Hepatic stellate cell (primary cell): ENCODE data around the gene GULP1.
"Not testable (repeated sequence)": the region's sequence is repeated elsewhere in the genome, so short reads cannot be mapped to it uniquely, and the experiment has no call there.

Experiments used
- DNase-seq: peaks from one replicate; pipeline ENCODE4 v3.0.0; 2011; ENCODE audit warnings: low spot score

The GULP1 gene

DNA sequence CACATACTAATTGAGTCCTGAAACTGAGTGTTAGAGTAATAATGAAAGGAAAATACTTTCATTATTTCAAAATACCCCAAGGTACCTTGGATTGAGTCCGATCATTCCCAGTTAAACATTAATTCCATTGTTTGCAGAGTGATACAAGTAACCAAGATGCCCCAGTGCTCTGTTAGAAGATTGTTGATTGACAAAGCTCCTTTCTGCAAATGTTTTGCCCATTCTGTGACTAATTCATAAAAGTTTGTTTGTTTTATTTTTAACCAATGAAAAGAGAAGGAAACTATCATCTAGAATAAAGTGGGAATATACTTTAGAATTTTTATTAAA is 124.0 kb downstream of the GULP1 start:
- no peak for DNase-seq

DNA sequence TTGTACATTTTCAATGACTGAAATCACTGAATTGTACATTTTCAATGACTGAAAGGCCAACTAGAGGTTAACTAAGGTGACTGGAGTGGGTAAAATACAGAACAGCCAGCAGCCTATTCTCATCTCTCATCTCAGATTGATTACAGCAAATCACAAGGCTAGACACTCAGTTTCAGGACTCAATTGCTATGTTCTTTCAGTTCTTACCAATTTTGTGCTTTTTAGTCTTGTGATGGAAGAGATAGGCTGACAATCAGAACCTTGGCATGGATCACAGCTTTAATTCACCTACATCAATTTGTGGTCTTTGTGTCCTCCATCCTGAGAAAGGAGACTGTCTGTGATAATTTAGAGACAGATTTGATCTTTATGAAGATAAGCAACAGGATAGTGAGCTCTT is 124.7 kb downstream of the GULP1 start:
- DNase-seq: no peak

DNA sequence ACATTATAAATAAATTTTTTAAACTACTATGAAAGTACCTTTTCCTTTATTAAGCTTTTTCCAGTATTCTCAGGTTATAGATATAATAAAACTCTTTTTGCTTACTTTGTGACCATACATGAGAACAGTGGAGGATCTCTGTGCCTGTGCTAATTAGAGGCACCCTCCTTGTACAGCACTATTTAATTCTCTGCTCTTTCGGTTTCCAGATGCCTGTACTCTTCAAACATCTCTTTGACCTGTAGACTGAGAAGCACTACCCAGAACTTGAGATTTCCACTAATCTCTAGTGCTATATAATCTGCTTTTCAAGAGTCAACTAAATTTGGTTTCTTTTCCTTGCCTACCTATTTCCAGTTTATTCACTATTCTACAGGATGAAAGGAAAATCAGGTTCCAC is 131.1 kb downstream of the GULP1 start:
- DNase-seq: no peak

DNA sequence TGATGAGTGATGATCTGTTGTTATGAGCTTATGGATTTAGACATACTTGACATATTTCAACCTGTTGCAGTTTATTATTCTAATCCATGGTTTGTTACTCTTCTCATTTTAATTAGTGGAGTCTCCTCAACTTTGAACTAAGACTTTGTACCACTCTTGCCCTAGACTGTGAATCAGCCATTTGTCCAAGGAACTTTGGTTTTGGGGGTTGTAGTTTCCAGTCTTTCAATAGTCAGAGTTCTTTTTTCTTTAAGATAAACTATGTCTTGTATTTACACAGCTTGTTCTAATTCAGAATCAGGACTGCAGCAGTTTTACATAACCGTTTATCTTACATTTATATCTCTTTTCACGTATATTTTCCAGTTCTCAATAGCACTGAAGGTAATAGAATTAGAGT is 133.6 kb downstream of the GULP1 start:
- DNase-seq: no peak

DNA sequence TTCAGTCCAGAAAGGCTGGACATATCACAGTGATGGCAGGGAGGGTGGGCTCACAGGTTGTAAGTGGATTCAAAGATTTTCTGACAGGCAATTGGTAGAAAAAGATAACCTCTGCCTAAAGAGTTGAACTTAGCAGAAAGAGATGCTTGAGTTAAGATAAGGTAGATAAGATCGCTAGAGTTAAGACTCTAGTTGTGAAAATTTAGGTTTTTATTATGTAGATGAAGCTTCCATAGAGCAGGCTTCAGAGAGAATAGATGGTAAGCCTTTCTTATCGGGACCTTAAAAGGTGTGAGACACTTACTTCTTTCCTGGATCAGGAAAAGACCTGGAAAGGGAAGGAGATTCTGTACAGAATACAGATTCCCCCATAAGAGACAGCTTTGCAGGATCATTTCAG is 134.4 kb downstream of the GULP1 start:
- DNase-seq: no peak

DNA sequence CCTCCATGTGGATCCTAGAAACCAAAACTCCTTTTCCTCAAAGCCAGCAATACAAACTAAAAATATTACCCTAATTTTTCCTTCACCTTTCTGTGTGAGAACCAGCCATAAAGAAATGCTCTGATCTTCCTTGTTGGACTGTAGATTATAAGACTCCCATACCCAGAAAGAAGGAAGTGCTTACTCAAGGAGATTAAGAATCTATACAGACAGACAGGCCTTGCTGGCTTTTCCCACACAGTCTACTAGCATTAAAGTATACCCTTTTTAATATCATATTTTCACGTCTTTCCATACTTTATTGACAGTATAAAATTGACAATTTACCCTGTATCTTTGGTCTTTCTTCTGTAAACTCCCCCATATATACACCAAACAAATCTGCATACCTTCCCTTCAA is 139.0 kb downstream of the GULP1 start:
- no peak for DNase-seq

DNA sequence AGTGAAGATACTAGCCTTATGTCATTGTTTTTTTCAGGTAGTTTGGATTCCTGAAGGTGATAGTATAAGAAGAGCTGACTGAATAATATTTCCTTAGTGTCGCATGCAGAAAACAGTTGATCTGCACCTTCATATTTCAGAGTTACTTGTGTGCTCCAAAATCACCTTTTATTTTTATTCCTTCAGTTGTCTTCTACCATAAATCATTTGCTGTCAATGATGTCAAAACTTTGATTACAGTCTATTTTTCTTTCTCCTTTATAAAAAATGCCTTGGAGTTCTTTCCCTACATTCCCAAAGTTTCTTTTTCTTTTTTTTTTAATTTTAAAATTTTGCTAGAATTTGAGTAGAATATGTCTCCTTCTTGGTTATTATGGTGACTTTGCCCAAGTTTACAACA is 142.3 kb downstream of the GULP1 start:
- no peak for DNase-seq

DNA sequence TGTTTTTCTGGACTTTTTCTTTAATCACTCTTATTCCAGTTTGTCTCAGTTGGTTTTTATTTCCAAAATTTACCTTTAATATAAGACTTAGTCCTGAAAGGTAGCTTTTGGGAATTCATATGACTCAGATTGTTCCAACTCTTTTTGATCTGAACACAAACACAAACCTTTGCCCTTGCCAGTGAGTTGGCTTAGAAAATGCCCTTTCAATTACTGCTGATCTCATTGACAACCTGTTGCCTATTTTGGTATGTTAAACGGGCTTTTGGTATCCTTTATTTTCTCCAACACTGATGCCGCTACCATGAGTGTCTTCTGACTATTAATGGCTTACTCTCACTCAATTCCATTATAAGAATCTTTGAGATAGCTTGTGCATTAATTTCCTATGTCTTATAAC is 143.4 kb downstream of the GULP1 start:
- no peak for DNase-seq

DNA sequence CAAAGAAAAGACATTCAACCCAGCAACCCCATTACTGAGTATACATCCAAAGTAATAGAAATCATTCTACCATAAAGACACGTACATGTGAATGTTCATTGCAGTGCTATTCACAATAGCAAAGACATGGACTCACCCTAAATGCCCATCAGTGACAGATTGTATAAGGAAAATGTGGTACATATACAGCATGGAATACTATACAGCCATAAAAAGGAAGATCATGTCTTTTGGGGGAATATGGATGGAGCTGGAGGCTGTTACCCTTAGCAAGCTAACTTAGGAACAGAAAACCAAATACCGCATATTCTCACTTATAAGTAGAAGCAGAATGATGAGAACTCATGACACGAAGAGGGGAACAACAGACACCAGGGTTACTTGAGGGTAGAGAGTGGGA is 145.9 kb downstream of the GULP1 start:
- no peak for DNase-seq

DNA sequence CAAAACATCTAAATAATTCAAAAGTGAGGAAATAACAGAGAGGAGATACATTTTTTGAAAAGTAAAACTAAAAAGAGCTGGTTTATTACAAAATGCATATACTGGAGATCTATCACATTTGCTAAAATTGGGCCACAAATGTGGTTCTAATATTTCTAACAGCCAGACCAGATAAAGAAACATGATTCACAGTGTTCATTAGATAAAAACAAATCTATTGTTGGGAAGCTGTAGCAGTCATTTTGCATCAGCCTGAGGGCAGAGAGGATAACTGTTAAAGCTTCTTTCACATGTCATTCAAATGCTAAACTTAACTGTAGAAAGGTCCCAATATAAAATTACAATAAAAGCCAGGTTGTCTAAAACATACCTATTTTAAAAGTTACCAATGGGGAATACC is 148.3 kb downstream of the GULP1 start:
- DNase-seq: no peak

DNA sequence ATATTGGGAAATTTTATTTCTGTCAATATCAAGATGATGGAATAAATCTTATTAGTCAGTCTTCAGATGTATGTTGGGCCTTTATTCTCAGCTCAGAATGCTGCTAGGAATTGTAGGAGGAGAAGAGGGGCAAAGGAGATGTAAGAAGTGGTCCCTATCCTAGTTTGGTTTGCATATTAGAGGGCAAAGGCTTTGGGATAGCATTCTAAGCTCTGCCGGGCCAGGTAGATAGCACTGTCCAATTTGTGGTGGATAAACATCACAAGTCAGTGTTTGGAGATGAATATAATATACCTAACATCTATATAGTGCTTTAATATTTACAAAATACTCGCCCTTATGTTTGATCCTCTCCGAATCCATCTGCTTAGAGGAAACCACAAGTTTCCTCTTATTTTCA is 149.2 kb downstream of the GULP1 start:
- DNase-seq: no peak

DNA sequence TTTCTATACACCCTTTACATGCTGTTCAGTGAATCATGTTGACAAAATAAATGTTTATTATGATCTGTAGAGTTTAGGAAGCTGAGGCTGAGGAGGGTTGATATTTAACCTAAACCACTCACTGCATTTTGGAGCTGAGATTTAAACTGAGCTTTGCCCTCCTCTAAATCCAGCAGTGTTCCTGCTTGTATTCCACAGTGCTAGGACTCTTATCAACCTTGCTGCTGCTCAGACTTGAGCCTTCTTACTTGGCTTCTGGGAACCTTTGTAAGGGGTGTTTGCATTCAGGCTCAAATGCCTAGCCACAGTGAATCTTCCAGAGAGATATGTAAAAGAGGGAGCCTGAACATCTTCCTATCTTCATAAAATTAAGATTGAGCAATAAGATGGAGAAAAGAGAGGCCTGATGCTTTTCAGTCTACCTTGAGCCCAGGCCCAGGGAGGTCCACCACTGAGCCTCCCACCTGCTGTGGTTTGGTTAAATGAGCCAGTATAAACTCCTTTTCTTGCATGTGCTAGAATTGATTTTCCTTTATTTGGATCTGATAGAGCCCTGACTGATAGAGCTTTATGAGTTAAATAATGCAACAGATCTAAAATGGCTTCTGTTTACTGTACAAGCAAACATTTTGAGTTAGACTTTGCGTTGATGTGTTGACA is 149.7 kb downstream of the GULP1 start:
- no peak for DNase-seq

DNA sequence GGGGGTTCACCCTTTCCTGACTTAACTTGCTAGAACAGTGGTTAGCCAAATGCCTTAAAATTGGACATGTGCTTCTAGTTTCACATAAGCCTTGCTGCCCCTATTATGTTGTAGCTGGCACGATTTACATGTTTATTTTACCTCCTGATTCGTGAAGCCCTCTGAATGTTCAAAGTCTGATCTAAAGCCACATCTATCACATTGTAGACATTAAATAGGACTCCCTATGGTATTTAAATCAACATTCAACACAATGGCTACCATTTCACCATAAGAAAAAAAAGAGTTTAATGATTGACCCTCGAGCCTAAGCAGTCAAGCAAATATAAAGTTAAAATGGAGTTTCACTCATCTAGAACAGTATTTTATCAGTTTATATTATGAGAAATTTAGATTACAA is 151.5 kb downstream of the GULP1 start:
- no peak for DNase-seq

DNA sequence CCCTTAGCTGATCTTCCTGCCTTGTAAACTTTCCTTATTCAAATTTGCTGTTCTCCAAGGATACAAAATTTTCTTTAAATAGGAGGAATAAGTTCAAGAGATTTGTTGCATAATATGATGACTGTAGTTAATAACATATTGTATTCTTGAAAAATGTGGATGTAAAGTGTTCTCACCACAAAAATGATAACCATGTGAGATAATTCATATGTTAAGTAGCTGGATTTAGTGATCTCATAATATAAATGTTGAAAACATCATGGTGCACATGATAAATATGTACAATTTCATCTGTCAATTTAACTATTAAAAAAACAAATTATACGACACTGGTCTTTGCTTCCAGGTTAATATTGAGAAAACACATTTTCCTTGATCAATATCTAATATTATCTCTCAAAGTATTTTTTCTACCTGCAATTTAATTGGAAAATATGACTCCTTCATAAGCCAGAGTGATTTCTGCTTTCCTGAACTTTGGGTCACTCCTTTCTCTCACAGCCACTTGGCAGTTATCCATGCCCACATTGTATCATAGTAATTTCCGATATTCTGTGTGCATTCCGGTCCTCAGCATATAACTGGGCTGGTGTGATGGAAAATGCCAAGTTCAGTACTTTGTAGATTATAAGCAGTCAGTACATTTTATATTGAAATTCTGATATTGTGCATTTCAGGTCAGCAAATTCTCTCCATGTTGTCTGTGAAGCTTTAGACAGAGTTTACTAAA is 152.6 kb downstream of the GULP1 start:
- no peak for DNase-seq

DNA sequence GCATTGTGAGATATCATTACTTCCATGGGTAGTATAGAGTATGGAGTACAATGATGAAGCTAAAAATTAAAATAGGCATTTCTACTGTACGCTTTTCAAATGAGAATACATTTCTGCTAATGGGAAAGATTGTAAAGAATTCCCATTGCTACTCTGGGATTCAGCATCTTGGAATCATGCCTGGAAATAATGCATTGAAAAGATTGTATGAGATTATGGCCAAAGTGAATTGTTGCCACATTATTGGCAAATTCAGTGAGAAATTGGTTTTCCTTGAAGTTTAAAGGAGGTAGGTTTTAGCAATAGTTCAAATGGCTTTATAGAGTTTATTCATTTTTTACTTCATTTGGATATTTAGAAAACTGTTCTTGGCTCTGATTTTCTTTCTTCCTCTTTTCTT is 157.9 kb downstream of the GULP1 start:
- no peak for DNase-seq

DNA sequence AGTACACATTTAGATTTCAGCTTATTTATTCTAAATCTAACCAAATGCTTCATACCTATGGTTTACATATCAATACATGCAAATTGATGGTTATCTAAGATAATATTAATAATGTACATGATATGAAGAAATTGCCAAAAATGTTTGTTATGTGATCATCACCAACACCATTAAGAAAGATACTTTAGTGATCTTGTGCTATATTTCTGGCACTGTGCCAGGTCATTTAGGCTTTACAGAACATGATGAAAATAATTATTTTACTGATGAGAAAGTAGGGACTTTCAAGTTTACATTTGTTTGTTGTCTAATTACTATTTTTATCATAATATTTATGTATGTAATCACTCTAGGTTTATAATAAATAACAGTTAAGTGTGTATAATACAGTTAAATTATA is 158.3 kb downstream of the GULP1 start:
- DNase-seq: no peak

DNA sequence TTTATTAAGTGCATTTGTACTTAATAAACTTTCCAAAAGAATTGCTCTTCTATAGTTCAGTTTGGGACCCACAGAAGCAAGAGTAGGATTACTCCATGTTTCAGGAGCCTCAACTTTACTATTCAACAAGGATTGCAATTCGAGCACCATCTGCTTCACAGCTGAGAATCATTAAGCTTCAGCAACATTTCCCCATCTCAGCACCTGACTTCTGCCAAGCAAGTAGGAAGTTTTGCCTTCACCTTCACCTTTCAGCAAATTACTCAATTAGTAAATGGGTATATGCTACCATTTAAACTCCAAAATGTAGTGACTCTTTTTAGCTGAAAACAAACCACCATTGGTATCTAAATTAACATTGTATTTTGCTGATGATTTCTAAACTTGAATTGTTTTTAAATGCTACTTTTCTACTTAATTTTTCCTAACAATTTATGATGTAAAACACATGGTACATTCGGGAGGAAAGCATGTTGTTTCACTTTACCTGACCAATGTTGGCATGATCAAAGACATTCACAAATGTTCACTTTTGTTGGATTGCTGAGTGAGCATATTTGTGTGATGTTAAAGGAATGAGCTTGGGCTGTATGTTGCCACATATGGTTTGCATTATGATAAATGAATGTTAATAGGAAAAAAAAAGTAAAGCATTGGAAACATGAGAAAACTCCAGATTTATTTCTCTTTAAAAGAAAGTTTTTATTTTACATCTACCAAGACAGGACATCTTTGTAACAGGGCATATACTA is 159.2 kb downstream of the GULP1 start:
- DNase-seq: no peak

DNA sequence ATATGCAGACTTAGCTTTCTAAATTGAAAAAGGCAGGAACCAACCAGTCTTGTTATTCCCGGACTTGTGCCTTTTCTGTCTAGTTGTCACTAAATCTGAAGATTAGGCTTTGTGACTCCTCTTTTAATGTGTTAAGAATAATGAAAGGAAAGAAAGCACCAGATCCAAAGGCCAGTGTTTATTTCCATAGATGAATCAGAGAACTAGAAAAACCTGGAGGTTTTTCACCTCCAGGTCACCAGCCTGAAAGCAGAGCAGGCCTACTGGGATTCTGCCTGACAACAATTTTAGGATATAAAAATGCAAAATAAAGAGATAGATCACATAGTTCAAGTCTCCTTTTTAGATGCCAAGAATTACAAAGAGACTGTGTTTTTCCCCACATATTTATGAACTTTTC is 160.4 kb downstream of the GULP1 start:
- peak; percentile 8 for DNase-seq

DNA sequence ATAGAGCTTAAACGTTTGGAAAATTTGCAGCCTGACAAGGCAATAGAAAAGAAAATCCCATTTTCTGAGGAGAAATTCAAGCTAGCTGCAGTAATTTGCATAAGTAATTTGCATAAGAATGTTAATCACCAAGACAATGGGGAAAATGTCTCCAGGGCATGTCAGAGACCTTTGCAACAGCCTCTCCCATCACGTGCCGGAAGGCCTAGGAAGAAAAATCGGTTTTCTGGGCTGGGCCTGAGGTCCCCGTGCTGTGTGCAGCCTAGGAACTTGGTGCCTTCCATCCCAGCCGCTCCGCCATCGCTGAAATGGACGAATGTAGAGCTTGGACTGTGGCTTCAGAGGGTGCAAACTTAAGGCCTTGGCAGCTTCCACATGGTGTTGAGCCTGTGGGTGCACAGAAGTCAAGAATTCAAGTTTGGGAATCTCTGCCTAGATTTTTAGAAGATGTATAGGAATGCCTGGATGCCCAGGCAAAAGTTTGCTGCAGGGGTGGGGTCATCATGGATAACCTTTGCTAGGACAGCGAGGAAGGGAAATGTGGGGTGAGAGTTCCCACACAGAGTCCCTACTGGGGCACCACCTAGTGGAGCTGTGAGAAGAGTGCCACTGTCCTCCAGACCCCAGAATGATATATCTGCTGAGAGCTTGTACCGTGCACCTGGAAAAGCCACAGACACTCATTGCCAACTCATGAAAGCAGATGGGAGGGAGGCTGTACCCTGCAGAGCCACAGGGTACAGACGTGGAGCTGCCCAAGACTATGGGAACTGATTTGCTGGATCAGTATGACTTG is 164.6 kb downstream of the GULP1 start:
- no peak for DNase-seq

DNA sequence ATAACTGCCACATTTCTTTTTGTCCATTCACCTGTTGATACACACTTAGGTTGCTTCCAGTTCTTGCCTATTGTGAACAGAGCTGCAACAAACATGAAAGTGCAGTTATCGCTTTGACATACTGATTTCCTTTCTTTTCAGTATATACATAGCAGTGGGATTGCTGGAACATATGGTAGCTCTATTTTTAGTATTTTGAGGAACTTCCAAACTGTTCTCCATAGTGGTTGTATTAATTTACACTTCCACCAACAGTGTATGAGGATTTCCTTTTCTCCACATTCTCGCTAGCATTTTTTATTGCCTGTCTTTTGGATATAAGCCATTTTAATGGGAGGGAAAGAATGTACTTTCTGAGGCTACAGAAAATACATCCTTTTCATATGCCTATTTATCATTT is 167.4 kb downstream of the GULP1 start:
- no peak for DNase-seq

DNA sequence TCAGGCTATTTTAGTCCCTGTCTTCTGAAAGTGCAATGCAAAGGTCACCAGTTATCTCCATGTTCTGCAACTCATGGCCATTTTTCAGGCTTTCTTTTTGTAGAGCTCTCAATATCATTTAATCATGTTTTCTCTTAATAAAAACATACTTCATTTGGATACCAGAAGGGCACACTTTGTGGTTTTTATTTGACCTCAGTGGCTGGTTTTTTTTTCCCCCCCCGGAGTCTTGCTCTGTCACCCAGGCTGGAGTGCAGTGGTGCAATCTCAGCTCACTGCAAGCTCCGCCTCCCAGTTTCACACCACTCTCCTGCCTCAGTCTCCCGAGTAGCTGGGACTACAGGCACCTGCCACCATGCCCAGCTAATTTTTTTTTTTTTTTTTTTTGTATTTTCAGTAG is 174.4 kb downstream of the GULP1 start:
- DNase-seq: not testable (repeated sequence)

DNA sequence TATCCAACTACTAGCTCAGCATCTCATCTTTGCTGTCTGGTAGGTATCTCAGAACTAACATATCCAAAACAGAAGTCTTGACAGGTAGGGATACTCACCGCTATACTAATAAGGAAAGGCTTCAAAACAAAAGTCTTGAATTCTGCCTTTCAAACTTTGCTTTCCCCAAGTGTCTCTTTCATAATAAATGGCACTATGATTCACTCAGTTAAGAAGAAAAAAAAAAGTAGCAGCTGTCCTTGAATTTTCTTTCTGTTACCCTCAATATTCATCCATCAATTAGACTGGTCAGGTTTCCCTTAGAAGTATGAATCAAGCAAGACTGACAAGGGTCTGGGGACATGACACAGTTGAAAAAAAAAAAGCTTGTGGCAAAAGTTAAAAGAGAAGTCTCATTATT is 175.1 kb downstream of the GULP1 start:
- no peak for DNase-seq

DNA sequence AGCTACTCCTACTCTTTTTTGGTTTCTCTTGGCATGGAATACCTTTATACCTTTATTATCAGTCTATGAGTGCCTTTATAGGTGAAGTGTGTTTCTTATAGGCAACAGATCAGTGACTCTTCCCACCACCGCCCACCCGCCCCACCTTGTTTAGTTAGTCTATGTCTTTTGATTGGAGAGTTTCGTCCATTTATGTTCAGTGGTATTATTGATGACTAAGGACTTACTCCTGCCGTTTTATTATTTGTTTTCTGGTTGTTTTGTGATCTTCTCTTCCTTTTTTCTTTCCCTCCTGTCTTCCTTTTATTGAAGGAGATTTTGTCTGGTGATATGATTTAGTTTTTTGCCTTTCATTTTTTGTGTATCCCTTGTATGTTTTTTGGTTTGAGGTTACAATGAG is 179.5 kb downstream of the GULP1 start:
- no peak for DNase-seq
